ENCODE measurements around the gene FOXJ1. TPM values are rescaled to one million over a fixed set of nuclear protein-coding genes. Genes with fewer than 3 reads are reported as not detected.

The FOXJ1 gene
- total RNA-seq, 1 donor from 2014 or later, result not detected

- no peak for DNase-seq (ENCODE audit: low read depth in 2 of 2)
Observed at GRCh38 chr17:76142585-76143041, 1.6 kb upstream of the FOXJ1 start.

GRCh38 chr17:76142039-76142584 lies 1.1 kb upstream of the FOXJ1 start:
- no peak for DNase-seq (ENCODE audit: low read depth in 2 of 2)

- DNase-seq (ENCODE audit: low read depth in 2 of 2), result no peak
Observed at GRCh38 chr17:76140661-76141211, 309 bp downstream of the FOXJ1 start.

- DNase-seq (ENCODE audit: low read depth in 2 of 2), result peak in 1 of 2 donors; percentile 20
Observed at GRCh38 chr17:76139801-76140660, 1.0 kb downstream of the FOXJ1 start.

GRCh38 chr17:76138896-76139752 lies 1.9 kb downstream of the FOXJ1 start:
- no peak for DNase-seq (ENCODE audit: low read depth in 2 of 2)

- DNase-seq (ENCODE audit: low read depth in 2 of 2), result no peak
Observed at GRCh38 chr17:76138234-76138895, 2.7 kb downstream of the FOXJ1 start.

- no peak for DNase-seq (ENCODE audit: low read depth in 2 of 2)
Observed at GRCh38 chr17:76137351-76138233, 3.5 kb downstream of the FOXJ1 start.

- no peak for DNase-seq (ENCODE audit: low read depth in 2 of 2)
Observed at GRCh38 chr17:76137001-76137350, 4.1 kb downstream of the FOXJ1 start.

- no peak for DNase-seq (ENCODE audit: low read depth in 2 of 2)
Observed at GRCh38 chr17:76136276-76137000, 4.6 kb downstream of the FOXJ1 start.

GRCh38 chr17:76135810-76136188 lies 5.2 kb downstream of the FOXJ1 start:
- no peak for DNase-seq (ENCODE audit: low read depth in 2 of 2)

- no peak for DNase-seq (ENCODE audit: low read depth in 2 of 2)
Observed at GRCh38 chr17:76134911-76135809, 5.9 kb downstream of the FOXJ1 start.

GRCh38 chr17:76132574-76133338 lies 8.3 kb downstream of the FOXJ1 start:
- no peak for DNase-seq (ENCODE audit: low read depth in 2 of 2)

- DNase-seq (ENCODE audit: low read depth in 2 of 2), result no peak
Observed at GRCh38 chr17:76131692-76132573, 9.1 kb downstream of the FOXJ1 start.

GRCh38 chr17:76131051-76131691 lies 9.9 kb downstream of the FOXJ1 start:
- DNase-seq (ENCODE audit: low read depth in 2 of 2), result no peak

- DNase-seq (ENCODE audit: low read depth in 2 of 2), result no peak
Observed at GRCh38 chr17:76130473-76130872, 10.6 kb downstream of the FOXJ1 start.

- no peak for DNase-seq (ENCODE audit: low read depth in 2 of 2)
Observed at GRCh38 chr17:76125922-76126321, 15.1 kb downstream of the FOXJ1 start.

GRCh38 chr17:76125391-76125675 lies 15.7 kb downstream of the FOXJ1 start:
- no peak for DNase-seq (ENCODE audit: low read depth in 2 of 2)

All from dermis microvascular lymphatic vessel endothelial cell (primary cell).